DMS53 (cell line): ENCODE data around the gene CPEB1.
A peak's percentile ranks its signal among the peaks of the same experiment; 100 is the strongest.

Experiments
- DNase-seq: peaks from one replicate; lab custom pipeline; 2025; lab: John Stamatoyannopoulos, UW

CPEB1 gene

GRCh38 chr15:82647045-82647834 lies at the start of gene CPEB1:
CPEB1 (minus strand) TSS chr15:82647363; CDS start chr15:82628459, 18,904 bp downstream.
- DNase-seq = peak; percentile 64

- DNase-seq = no peak
Measured at GRCh38 chr15:82692171-82692570, 45.0 kb upstream of the CPEB1 start.

GRCh38 chr15:82689147-82689546 lies 42.0 kb upstream of the CPEB1 start:
- DNase-seq = no peak

GRCh38 chr15:82688691-82689090 lies 41.5 kb upstream of the CPEB1 start:
- no peak for DNase-seq

GRCh38 chr15:82681371-82681770 lies 34.2 kb upstream of the CPEB1 start:
- DNase-seq = peak; percentile 45

GRCh38 chr15:82680200-82681102 lies 33.3 kb upstream of the CPEB1 start:
- peak; percentile 93 for DNase-seq

- DNase-seq = no peak
Measured at GRCh38 chr15:82679626-82680199, 32.5 kb upstream of the CPEB1 start.

- DNase-seq = no peak
Measured at GRCh38 chr15:82677720-82678323, 30.7 kb upstream of the CPEB1 start.

- DNase-seq = no peak
Measured at GRCh38 chr15:82674873-82675272, 27.7 kb upstream of the CPEB1 start.

- DNase-seq = no peak
Measured at GRCh38 chr15:82670699-82671098, 23.5 kb upstream of the CPEB1 start.

- DNase-seq = no peak
Measured at GRCh38 chr15:82666606-82667005, 19.4 kb upstream of the CPEB1 start.

GRCh38 chr15:82664021-82664420 lies 16.9 kb upstream of the CPEB1 start:
- DNase-seq = no peak

- DNase-seq = peak; percentile 29
Measured at GRCh38 chr15:82663186-82663600, 16.0 kb upstream of the CPEB1 start.

- no peak for DNase-seq
Measured at GRCh38 chr15:82662641-82663040, 15.5 kb upstream of the CPEB1 start.

- no peak for DNase-seq
Measured at GRCh38 chr15:82660378-82660777, 13.2 kb upstream of the CPEB1 start.

GRCh38 chr15:82656641-82657266 lies 9.6 kb upstream of the CPEB1 start:
- no peak for DNase-seq

- DNase-seq = no peak
Measured at GRCh38 chr15:82655606-82656005, 8.4 kb upstream of the CPEB1 start.

GRCh38 chr15:82653483-82654168 lies 6.5 kb upstream of the CPEB1 start:
- no peak for DNase-seq

GRCh38 chr15:82651708-82652107 lies 4.5 kb upstream of the CPEB1 start:
- DNase-seq = no peak

GRCh38 chr15:82650046-82650670 lies 3.0 kb upstream of the CPEB1 start:
- no peak for DNase-seq
